ENCODE measurements around the gene ZNF878. TPM values are rescaled to one million over a fixed set of nuclear protein-coding genes. Genes with fewer than 3 reads are reported as not detected.
"Not testable (repeated sequence)": the region's sequence is repeated elsewhere in the genome, so short reads cannot be mapped to it uniquely, and the experiment has no call there.

ZNF878 gene
- total RNA-seq, 2 donors from 2014 or later = 0.26 to 4.0 TPM

GRCh38 chr19:12077375-12077774 lies 24.6 kb upstream of the ZNF878 start:
- Histone ChIP-seq H3K36me3 (replicated peaks in 1 of 2; ENCODE audit: insufficient read depth in 1 of 2, low read depth in 2 of 2) (peaks cover 25 to 40% of the 10 kb centered on the region in 2 donors), H3K4me3 (no peak overlapping the region), H3K27me3 (no peaks in the 10 kb centered on the region), H3K4me1 (no peaks in the 10 kb centered on the region), H3K9me3 (peaks cover 0 to 81% (median 2%) of the 10 kb centered on the region in 3 donors), H3K27ac (no peak overlapping the region)
- intact Hi-C loops (cut with DNase I) = no loop called here
- 87 to 95% methylated on average over 3 of the region's 3 CpGs for WGBS, 2 donors
- TF ChIP-seq CTCF (IDR thresholded peaks at IDR 0.05) (no peak), POLR2A (IDR thresholded peaks at IDR 0.05) (no peak)
- ATAC-seq = no peak
- DNase-seq = no peak

DNA sequence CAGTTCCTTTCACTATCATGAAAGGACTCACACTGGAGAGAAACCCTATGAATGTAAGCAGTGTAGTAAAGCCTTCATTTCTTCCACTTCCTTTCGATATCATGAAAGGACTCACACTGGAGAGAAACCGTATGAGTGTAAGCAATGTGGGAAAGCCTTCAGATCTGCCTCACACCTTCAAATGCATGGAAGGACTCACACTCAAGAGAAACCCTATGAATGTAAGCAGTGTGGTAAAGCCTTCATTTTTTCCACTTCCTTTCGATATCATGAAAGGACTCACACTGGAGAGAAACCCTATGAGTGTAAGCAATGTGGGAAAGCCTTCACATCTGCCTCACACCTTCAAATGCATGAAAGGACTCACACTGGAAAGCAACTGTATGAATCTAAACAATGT lies 23.6 kb upstream of the ZNF878 start:
- 94 to 98% methylated on average over 3 of the region's 3 CpGs for WGBS, 2 donors
- H3K27me3 ChIP-seq; ATAC-seq; H3K4me3 ChIP-seq; DNase-seq; H3K4me1 ChIP-seq; intact Hi-C loops (cut with DNase I); H3K27ac ChIP-seq: not testable (repeated sequence)
- Histone ChIP-seq H3K36me3 (replicated peaks in 1 of 2; ENCODE audit: insufficient read depth in 1 of 2, low read depth in 2 of 2) (peaks cover 25 to 43% of the 10 kb centered on the region in 2 donors), H3K9me3 (peaks cover 0 to 88% (median 2%) of the 10 kb centered on the region in 3 donors)

- no peak overlapping the region for H3K4me3 ChIP-seq
- 93 to 96% methylated on average over 3 of the region's 3 CpGs for WGBS, 2 donors
- no peaks in the 10 kb centered on the region for H3K4me1 ChIP-seq
- TF ChIP-seq CTCF (IDR thresholded peaks at IDR 0.05) = no peak
- TF ChIP-seq POLR2A (IDR thresholded peaks at IDR 0.05) = no peak
- intact Hi-C loops (cut with DNase I) = no loop called here
- DNase-seq = no peak
- H3K27ac ChIP-seq = no peak overlapping the region
- no peak for ATAC-seq
- peaks cover 25 to 43% of the 10 kb centered on the region in 2 donors for H3K36me3 ChIP-seq (replicated peaks in 1 of 2; ENCODE audit: insufficient read depth in 1 of 2, low read depth in 2 of 2)
- peaks cover 0 to 86% (median 2%) of the 10 kb centered on the region in 3 donors for H3K9me3 ChIP-seq
- no peaks in the 10 kb centered on the region for H3K27me3 ChIP-seq
Measured at GRCh38 chr19:12075538-12076139, 22.9 kb upstream of the ZNF878 start.

DNA sequence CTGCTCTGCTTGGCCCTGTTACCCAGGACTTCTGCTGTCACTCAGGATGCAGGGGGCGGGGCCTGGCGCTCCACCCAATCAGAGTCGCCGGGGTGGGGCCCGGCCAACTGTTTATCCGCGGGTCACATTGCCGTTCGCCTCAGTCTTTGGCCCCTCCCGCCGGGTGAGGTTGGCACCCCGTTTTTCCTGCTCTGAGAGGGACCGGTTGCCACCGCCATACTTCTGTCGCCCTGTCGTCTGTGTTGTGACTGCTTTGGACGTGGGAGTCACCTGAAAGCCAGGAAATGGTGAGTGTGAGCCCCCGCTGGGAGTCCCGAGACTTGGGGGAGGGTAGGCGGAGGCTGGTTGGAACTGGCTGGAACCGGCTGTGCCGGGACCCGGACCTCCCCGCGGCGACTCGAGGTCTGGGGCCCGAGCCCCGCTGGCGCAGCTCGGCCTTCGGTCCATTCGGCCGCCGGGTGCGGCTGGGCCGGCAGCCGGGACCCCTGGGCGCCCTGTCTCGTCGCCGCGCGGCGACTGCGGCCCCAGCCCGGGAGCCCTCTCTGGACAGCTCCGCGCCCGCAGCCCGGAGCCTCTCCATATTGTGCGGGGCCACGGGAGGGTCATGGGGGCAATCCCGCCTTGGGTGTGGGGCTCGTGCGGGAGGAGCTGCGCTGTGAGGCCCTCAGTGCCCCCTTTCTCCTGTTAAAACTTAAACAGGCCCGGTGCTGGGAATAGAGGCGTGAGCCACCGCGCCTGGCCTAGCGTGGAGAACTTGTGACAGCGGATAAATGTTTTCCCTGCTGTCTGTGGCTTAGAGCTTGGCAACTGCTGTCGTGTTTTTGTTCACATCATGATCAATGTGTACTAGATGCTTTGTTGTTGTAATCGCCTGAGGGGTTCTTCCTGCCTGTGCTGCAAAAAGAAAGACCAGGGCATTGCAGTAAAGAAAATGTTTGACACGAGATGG lies 12.1 kb upstream of the ZNF878 start, which contains the start of gene ZNF844:
ZNF844 (plus strand) TSS at position 142 of the 949 bp plus-strand sequence; CDS start at position 285, 143 bp downstream.
- intact Hi-C loops (cut with DNase I) = no loop called here
- whole genome bisulfite sequencing, 2 donors = 1 to 5% methylated on average over 13 to 64 of the region's 66 CpGs
- DNase-seq (peak; percentile 97 to 99 (median 98)), ATAC-seq (peak; percentile 97)
- Histone ChIP-seq H3K4me3 (peak within 1 kb of the TSS; percentile 61 to 79), H3K9me3 (peaks cover 0 to 8% (median 0%) of the 10 kb centered on the region in 3 donors), H3K4me1 (peaks cover 15% of the 10 kb centered on the region), H3K36me3 (replicated peaks in 1 of 2; ENCODE audit: insufficient read depth in 1 of 2, low read depth in 2 of 2) (no peaks in the 10 kb centered on the region), H3K27me3 (no peaks in the 10 kb centered on the region), H3K27ac (peak within 1 kb of the TSS; percentile 84 to 93 (median 92))
- TF ChIP-seq POLR2A (IDR thresholded peaks at IDR 0.05) (peak; percentile 84 to 97 (median 97)), CTCF (IDR thresholded peaks at IDR 0.05) (no peak)

DNA sequence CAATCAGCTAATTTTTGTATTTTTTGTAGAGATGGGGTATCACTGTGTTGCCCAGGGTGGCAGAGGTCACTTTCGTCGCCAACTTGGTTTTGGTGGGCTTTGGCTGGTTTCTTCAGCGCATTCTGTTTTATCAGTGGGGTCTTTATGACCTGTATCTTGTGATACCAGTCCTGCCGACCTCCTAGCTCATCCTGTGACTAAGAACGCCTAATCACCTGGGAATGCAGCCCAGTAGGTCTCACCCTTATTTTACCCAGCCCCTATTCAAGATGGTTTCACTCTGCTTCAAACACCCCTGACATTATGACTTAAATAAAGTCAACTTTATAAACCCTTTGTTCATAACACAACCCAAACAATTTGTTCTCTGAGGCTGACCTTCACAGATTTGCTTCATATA lies 3.0 kb upstream of the ZNF878 start:
- no peaks in the 10 kb centered on the region for H3K27me3 ChIP-seq
- DNase-seq (no peak), ATAC-seq (no peak)
- no peaks in the 10 kb centered on the region for H3K36me3 ChIP-seq (replicated peaks in 1 of 2; ENCODE audit: insufficient read depth in 1 of 2, low read depth in 2 of 2)
- 74 to 77% methylated on average over 5 of the region's 5 CpGs for WGBS, 2 donors
- no peak overlapping the region for H3K4me3 ChIP-seq
- intact Hi-C loops (cut with DNase I) = loop anchor here (5.0 kb wide), 1 partner anchor 82 kb away; no protein-coding TSS in a partner anchor
- no peaks in the 10 kb centered on the region for H3K9me3 ChIP-seq
- no peak for TF ChIP-seq POLR2A (IDR thresholded peaks at IDR 0.05)
- TF ChIP-seq CTCF (IDR thresholded peaks at IDR 0.05) = no peak
- peaks cover 8% of the 10 kb centered on the region for H3K4me1 ChIP-seq
- no peak overlapping the region for H3K27ac ChIP-seq
